Measurements from ENCODE around the gene FNIP2.

The FNIP2 gene

DNA sequence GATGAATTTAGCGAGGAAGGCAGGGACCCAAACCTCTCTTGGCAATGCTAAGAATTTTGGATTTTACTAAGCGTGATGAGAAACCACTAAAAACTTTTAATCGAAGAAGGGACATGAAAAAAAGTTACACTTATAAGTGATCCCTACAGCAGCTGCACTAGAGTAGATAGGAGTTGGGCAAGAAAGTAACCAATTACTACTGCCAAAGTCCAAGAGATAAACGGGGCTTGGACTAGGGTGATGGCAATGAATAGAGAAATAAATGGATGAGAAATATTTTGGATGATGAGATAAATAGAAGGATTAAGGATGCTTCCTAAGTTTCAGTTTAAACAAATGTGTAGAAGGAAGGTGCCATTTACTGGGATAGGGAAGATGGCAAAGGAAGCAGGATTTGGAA lies 6.3 kb upstream of the FNIP2 start:
- DNase-seq (ENCODE audit: low read depth in 2 of 3, low spot score in 2 of 3) = no peak

DNA sequence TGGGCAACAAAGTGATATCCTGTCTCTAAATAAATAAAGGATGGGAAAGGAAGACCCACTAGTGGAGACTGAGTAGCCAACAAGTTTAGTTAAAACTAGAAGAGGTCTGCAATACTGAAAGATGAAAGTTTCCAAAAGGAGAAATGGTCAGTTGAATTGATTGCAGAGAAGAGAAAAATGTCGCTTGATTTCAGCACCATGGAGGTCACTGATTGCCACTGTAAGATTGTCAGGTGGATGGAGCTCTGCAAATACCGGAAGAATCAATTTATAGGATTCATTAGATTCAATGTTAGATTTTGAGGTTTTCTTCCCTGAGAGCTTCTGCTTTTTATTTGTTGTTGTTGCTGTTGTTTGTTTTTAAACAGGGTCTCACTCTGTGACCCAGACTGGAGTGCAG lies 5.4 kb upstream of the FNIP2 start:
- no peak for DNase-seq (ENCODE audit: low read depth in 2 of 3, low spot score in 2 of 3)

DNA sequence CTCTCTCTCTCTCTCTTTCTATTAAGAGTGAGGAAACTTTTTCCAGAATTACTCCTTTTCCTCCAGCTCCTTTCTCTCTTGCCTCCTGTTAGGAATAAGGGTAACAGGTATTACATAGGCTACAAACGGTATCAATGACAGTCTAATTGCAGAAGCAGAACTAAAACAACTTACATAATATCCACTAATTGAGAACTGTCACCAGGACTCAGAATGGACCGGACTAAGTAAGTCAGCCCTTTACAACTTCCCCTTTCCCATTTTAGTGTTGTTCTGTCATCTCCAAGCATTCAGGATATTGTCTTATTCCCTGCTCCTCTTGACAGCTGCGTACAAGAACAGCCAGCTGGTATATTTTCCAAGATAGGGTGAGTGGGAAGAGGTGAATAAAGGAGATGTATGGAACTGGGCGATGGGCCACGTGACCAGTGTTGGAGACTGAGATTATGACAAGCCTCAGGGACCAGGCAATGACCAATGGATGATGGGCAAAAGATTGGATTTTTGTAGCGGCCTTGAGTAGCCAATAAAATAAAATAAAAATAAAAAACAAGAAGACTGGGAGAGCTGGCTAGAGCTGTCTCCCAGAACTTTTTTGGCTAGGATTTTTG lies 2.3 kb upstream of the FNIP2 start:
- DNase-seq (ENCODE audit: low read depth in 2 of 3, low spot score in 2 of 3) = no peak

GRCh38 chr4:158767451-158767850 lies 1.4 kb upstream of the FNIP2 start:
- no peak for DNase-seq (ENCODE audit: low read depth in 2 of 3, low spot score in 2 of 3)

- peak; percentile 7 to 12 (median 8) for DNase-seq (ENCODE audit: low read depth in 2 of 3, low spot score in 2 of 3)
Measured at GRCh38 chr4:158769175-158769921, 522 bp downstream of the FNIP2 start.

DNA sequence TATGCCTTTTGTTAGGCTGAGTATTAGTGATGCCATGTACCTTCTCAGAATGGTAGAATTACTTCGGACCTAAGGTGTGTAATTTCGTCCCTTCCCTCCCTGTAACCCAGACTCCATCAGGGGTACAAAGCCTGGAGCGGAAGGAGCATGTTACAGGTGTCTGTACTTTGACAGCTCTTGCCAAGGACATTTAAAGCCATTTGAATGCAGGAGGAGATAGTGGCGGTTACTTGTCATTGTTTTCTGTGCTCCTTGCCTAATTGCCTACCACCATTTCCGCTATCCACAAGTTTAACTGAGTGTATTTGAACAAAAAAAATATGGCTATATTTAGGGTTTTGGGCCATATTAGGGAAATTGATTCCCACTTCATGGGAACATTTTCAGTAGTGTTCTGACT lies 1.8 kb downstream of the FNIP2 start:
- DNase-seq (ENCODE audit: low read depth in 2 of 3, low spot score in 2 of 3) = no peak

- DNase-seq (ENCODE audit: low read depth in 2 of 3, low spot score in 2 of 3) = no peak
Measured at GRCh38 chr4:158771776-158772175, 3.0 kb downstream of the FNIP2 start.

GRCh38 chr4:158775091-158775651 lies 6.3 kb downstream of the FNIP2 start:
- DNase-seq (ENCODE audit: low read depth in 2 of 3, low spot score in 2 of 3) = no peak

DNA sequence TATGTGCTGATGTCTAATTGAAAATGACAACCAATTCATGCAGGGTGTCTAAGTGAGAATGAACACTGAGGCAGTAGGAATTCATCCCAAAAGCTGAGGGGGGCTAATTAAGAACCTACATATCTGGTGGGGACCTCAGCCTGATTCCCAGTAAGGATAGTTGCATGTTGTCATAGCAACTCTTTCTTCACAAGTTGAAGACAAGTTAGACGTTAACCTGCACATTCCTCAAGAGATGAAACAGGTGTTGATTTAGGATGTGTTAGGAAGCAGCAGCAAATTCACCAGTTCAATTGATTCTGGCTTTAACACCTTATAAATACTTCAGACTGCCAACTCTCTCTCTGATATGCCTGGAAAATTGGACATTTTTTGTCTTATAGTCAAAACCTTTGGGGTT lies 7.3 kb downstream of the FNIP2 start:
- no peak for DNase-seq (ENCODE audit: low read depth in 2 of 3, low spot score in 2 of 3)

DNA sequence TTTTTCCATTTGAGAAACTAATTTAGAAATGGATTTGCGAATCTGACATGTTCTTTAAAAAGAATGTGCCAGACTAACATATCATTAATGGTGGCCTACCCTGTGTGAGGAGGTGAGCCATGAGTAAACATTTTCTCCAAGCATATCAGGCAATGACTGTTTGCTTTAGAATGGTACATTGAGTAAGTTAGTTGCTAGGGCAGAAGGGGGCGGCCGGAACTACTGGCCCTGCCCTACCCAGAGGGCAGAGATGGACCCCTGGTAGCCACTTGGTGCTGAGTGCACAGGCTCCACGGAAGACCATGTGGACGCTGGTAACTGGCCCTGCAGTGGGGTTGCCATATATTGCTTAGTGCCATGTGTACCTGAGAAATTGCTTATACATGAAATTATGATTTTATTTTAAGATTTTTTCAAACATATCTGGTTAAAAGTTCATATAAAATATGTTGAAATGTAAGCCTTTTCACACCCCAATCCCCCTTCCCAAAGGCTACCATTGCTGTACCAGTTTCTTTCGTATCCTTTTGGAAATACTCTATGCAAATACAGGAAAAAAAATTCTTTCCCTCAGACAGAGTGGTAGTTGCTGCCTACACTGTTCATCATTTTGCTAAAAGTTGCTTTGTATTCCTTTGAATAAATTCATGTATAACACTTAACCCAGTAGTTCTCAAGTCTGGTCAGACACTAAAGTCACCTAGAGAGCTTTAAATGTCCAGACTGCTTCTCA lies 8.8 kb downstream of the FNIP2 start:
- DNase-seq (ENCODE audit: low read depth in 2 of 3, low spot score in 2 of 3) = no peak

GRCh38 chr4:158778156-158778711 lies 9.4 kb downstream of the FNIP2 start:
- DNase-seq (ENCODE audit: low read depth in 2 of 3, low spot score in 2 of 3) = no peak

DNA sequence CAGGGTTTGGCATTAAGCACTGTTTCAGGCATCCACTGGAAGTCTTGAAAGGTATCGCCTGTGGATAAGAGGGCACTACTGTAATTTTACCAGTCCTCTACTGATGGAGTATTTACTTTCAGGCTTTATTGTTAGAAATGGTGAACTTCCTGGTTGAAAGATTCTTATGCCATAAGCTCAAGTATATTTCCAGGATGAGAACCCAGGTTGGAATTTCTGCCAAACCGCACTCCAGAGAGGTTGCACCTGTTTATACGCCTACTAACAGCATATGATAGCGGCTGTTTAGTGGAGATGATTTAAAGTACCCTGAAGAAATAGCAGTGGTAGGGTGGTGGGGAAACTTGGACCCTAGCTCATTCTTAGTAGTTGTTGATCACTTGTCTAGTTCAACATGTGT lies 9.9 kb downstream of the FNIP2 start:
- DNase-seq (ENCODE audit: low read depth in 2 of 3, low spot score in 2 of 3) = no peak

DNA sequence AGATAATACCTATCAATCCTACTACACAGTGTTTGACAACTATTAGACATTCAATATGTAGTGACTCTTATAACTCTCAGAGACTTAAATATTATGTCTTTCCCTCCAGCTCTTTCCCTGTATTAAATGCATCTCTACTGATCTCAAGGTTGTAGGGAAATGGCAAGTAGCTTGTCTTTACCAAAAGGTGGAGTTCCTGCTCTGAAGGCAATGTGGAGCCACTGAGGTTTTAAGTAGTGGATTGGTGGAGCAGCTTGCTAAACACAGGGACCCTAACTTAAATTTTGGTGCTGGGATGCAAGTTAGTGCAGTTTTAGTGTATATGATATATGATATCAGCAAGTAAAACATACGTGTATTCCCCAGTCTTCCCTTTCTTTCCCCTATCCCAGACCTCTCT lies 13.1 kb downstream of the FNIP2 start:
- DNase-seq (ENCODE audit: low read depth in 2 of 3, low spot score in 2 of 3) = no peak

GRCh38 chr4:158782551-158783360 lies 13.9 kb downstream of the FNIP2 start:
- DNase-seq (ENCODE audit: low read depth in 2 of 3, low spot score in 2 of 3) = no peak

- DNase-seq (ENCODE audit: low read depth in 2 of 3, low spot score in 2 of 3) = no peak
Measured at GRCh38 chr4:158783785-158784184, 15.0 kb downstream of the FNIP2 start.

DNA sequence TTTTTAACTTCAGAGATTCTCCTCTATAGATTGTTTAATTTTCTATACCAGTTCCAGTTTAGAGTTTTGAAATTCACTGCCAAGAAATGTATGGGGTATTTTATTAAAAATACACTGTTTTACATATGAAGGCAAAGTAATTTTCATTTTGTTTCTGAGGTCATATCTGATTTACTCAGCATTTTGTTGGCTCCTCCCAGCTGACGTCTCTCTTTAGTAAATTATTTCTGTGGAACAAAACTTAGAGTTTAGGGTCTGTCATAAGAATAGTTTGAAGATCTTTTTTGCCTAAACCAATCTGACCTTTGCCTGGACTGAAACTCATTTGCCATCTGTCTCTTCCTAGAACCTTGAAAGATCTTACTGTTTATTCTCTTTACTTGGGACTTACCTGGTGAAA lies 16.9 kb downstream of the FNIP2 start:
- DNase-seq (ENCODE audit: low read depth in 2 of 3, low spot score in 2 of 3) = no peak

GRCh38 chr4:158786121-158786601 lies 17.3 kb downstream of the FNIP2 start:
- no peak for DNase-seq (ENCODE audit: low read depth in 2 of 3, low spot score in 2 of 3)

- DNase-seq (ENCODE audit: low read depth in 2 of 3, low spot score in 2 of 3) = no peak
Measured at GRCh38 chr4:158786955-158787354, 18.1 kb downstream of the FNIP2 start.

DNA sequence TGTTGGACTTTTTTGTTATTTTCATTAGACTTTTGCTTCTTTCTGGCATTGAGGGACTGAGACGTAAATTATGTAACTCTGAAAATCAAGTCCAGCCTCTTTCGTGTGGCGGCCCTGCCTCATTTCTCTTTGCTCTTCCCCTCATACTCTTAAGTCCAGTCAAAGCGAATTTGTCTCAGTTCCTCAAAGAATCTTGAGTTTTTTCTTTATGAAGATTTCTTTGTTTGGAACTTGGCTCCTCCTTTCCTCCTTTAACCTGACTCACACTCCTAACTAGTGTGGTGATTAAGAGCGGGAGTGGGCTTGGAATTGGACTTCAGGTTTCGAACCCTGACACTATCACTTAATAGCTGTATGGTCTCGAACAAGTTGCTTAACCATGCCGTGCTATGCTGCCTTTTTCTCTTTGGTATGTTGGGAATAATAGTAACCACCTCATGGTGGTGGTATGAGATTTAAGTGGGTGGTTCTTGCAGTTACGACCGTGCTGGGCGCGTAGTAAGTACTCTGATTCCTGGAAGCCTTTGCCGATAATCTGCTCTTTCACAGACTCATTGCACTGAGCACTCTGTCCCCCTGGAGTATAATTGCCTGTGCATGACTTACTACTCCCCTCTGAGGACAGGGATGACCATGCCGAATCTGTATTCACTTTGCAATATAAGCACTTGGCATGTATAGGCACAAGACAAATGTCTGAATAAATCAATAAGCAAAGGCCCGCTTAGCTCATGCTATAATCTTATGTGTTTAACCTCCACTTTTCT lies 19.1 kb downstream of the FNIP2 start:
- no peak for DNase-seq (ENCODE audit: low read depth in 2 of 3, low spot score in 2 of 3)

- DNase-seq (ENCODE audit: low read depth in 2 of 3, low spot score in 2 of 3) = no peak
Measured at GRCh38 chr4:158788516-158788915, 19.7 kb downstream of the FNIP2 start.

All from activated CD8-positive, alpha-beta memory T cell treated with anti-CD3 and anti-CD28 coated beads for 48 hours (primary cell).